ENCODE measurements around the gene AGGF1.

DNA sequence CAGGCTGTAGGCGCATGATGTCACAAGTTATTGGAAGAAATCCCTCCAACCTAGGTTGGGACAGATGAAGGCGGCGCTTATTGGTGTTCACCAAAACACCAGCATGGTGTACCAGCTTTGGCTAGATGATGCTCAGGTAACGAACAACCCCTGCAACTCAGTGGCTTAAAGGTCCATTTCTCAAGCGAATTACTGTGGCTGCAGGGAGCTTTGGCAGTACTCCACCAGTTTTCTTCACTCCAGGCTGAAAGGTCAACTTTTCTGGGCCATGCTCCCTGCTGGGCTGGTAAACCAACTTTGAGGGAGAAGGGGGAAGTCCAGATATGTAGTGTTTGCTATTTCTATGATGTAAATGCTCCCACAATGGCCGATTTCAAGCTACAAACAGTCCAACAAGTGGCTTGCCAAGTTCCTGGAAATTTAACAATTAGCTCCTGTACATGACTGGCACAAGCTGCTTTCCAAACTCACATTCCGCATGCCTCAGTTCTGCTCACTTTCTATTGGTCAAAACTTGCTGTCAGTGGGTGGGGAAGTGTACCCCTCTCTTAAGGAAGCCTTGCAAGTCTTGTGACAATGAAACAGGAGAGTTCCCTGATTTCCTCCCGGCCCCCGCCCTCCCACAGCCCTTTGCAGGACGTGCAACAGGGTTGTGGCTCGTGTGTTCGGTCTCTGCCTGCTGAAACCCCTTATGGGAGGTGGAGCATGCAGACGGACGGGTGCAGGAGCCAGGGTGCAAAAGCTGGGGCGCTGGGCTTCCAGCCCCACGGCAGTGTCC is 57.5 kb downstream of the AGGF1 start:
- TF ChIP-seq, protein P1, sequence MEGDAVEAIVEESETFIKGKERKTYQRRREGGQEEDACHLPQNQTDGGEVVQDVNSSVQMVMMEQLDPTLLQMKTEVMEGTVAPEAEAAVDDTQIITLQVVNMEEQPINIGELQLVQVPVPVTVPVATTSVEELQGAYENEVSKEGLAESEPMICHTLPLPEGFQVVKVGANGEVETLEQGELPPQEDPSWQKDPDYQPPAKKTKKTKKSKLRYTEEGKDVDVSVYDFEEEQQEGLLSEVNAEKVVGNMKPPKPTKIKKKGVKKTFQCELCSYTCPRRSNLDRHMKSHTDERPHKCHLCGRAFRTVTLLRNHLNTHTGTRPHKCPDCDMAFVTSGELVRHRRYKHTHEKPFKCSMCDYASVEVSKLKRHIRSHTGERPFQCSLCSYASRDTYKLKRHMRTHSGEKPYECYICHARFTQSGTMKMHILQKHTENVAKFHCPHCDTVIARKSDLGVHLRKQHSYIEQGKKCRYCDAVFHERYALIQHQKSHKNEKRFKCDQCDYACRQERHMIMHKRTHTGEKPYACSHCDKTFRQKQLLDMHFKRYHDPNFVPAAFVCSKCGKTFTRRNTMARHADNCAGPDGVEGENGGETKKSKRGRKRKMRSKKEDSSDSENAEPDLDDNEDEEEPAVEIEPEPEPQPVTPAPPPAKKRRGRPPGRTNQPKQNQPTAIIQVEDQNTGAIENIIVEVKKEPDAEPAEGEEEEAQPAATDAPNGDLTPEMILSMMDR (IDR thresholded peaks at IDR 0.05): no peak
- TF ChIP-seq POLR2AphosphoS5 (IDR thresholded peaks at IDR 0.05) (no peak), POLR2A (IDR thresholded peaks at IDR 0.05) (no peak), EP300 (IDR thresholded peaks at IDR 0.05) (no peak)

All from suprapubic skin (tissue), 4 donors.